Measurements from ENCODE around the gene UBE2N.
"Not testable (repeated sequence)": the region's sequence is repeated elsewhere in the genome, so short reads cannot be mapped to it uniquely, and the experiment has no call there.

The UBE2N gene

DNA sequence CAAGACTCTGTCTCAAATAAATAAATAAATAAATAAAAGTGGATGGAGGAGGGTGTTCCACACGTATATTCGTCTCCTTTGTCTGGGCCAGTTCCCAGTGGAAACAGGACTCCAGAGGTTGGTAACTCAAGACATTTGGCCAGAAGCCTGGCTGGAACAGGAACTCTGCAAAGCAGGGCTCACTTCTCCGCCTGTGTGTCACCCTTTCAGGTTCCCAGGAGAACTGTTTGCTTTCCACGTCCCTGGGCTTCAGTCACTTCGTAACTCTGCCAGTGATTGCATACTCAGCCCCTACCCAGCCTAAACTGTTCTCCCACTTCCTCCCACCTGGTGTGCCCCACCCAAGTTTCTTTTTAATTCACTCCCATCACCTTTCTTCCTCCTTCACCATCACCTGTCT lies 7.0 kb upstream of the UBE2N start:
- no peak overlapping the region for H3K4me3 ChIP-seq (ENCODE audit: low read length)

DNA sequence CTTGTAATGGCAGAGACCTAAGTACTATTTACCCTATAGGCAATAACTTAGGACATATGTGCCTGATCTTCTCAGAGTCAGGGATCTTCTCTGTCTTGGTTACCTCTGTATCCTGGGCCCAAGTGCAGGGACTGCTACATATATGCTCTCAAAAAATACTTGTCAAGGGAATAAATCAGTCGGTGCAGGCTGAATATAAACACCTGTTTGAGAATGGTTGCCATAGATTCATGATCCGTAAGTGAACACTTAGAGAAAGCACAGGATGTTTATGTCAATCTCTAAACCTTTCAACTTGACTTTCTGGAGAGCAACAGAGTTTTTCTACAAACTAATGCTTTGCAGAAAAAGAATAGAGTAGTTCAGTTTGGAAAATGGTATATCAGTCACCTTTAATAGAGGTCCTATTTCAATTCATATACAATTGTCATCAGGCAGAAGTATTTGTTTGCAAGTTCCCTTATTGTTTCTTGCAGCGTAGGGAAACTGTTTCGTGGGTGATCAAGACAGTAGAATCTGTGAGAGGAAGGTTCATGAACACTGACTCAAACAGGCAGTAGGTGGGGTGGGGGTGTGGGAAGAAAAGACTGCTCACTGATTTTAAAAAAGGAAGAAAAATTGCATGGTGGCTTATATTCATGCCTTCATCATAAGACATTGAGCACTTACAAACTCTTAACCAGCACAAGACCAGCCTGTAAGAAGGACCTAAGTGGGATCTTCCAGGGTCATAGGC lies 6.0 kb upstream of the UBE2N start:
- H3K4me3 ChIP-seq (ENCODE audit: low read length), result no peak overlapping the region
- no peak for DNase-seq (ENCODE audit: low read depth, low spot score)

More for the DNA sequence above, 7.0 kb upstream of the UBE2N start:
- no peak for DNase-seq (ENCODE audit: low read depth, low spot score)

DNA sequence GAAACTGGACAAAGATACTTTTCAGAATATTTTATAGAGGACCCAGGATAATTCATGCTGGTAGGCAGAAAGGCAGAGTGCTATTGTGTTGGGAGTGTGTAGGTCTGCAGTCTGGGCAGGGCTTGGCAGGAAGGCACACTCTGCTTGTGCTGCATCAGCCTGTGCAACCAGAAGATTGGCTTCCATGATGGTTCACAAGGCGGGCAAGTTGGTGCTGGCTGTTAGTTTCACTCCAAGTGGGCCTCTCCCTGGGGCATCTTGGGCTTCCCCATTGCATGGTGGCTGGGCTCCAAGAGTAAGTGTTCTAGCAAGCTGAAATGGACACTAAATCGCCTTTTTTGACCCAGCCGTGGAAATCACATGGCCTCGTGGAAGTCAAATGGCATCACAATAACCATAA lies 1.8 kb upstream of the UBE2N start:
- H3K4me3 ChIP-seq (ENCODE audit: low read length), result no peak overlapping the region
- DNase-seq (ENCODE audit: low read depth, low spot score), result no peak

DNA sequence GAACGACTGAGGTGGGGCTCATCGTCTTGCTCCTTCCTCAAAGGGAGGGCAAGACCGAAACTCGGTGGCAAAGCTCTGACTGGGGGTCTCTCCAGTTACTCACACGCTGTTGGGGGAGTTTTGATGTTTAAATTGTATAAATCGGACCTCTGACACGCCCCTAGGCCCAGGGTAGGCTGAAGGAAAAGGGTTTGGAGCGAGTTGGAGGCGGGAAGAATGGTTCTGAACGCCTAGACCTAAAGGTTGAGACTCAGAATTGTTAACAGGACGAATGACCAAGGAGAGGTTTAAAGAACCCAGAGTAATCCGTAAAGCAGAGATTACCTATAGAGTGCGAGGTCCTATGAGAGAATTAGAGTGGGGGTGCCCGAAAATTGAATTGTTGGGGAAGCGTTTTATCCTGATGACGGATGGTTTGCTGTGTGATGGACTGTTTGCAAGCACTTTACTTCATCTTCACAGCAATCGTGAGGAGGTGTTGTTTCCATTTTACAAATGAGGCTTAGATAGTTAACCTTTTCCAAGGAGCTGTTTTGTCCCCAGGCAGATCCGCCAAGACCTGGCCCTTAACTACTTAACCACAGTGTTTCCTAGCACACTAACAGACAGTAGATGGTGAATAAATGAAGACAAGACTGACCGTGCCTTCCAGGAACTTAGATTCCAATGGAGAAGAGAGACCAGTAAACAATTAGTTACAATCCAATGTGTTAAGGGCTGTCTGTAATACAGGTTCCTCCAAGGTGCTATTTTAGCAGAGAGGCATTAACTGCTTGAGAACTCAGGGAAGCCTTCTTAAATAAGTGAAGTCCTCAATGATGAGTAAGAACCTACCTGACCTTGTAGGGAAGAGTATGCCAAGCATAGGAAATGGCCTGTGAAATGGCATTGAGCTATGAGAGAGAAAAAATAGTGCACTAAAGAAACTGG lies 929 bp upstream of the UBE2N start:
- no peak for DNase-seq (ENCODE audit: low read depth, low spot score)

DNA sequence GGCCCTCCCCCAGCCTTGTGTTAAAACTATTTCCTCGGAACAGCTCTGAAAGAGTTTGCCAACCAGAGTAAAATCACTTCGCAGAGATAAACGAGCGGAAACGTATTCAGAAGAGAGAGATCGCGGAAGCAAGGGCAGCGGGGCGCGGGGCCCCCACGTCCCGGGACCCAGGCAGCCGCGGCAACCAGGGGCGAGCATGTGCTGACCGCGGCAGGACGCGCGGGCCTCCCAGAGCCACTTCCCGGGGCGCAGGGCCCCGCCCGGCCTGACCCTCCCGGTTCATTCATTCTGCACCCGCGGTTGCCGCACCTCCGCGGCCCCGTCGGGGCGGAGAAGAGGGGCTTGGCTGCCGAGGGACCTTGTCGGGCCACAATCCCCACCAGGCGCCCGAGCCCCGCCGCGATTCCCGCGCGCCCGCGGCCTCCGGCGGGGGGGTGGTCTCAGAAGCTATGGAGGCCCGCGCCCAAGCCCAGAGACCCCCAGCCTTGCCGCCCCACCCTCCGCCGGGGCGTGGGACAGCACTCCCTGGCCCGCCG lies 598 bp downstream of the UBE2N start:
- DNase-seq (ENCODE audit: low read depth, low spot score), result no peak
- peak overlapping the region; percentile 85 for H3K4me3 ChIP-seq (ENCODE audit: low read length)

More for the DNA sequence above, 929 bp upstream of the UBE2N start:
- H3K4me3 ChIP-seq (ENCODE audit: low read length), result peak overlapping the region; percentile 85

DNA sequence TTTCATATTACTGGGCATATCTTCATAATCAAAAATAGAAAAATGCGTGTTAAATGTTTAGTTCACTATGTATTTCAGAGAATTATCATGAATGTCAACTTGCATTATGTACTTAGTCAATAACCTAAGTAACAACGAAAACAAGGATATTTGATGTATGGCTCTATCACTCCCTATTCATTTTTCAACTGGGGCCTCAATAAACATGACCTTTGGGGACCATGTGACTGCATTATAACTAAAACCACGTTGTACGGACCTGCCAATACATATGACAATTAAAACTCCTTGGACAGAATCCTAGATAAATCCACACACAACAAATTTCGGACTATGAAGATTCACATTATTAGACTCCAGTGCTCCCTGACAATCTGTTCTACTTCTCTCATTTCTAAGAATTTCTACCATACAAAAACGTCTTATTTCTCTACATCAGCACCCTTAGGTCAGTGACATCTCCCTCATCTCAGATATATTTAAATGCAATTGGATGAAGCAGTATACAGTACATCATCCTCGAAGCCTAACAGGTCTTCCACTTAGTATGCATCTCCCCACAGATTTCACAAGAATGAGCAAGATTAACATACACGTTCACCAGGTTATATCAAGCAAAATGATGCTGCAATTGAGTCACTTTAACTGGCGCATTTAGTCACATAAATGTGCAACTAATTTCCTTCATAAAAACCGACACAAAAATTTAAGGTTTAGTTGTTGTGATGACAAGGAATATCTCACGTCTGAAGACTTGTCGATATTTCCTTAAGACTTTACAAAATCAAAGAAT lies 1.5 kb downstream of the UBE2N start:
- peak overlapping the region; percentile 85 for H3K4me3 ChIP-seq (ENCODE audit: low read length)
- no peak for DNase-seq (ENCODE audit: low read depth, low spot score)

DNA sequence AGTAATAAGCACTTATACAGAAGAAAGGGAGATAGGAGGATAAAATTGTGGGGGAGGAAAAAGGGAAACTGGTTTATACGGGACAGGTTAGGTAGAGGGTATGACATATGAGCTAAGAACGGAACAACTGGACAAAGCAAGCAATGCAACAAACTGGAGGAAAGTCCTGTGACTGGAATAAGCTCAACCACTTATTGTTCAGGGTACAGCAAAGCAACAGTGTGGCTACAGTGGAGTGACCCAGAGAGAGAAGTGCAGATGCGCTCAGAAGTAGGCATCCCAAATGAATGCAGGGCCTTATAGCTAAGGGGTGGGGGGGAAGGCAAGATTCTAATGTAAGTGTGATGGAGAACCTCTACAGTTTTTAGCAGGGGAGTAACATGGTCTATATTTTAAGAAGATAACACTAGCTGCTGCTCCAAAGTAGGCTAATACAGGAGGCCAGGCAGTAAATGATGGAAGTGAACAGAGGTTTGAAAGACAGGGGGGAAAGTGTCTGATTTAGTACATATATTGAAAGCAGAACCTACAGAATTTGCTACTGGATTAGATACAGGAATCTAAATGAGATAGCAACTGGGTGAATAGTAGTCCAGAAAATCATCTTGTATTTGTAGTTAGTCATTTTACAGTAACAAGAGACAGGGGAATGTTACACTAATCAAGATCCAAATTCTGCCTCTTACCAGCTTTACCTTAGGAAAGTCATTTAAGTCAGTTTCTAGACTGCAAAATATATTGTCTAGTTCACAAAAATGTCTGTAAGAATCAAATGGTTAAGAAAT lies 3.3 kb downstream of the UBE2N start:
- H3K4me3 ChIP-seq (ENCODE audit: low read length), result no peak overlapping the region
- no peak for DNase-seq (ENCODE audit: low read depth, low spot score)

DNA sequence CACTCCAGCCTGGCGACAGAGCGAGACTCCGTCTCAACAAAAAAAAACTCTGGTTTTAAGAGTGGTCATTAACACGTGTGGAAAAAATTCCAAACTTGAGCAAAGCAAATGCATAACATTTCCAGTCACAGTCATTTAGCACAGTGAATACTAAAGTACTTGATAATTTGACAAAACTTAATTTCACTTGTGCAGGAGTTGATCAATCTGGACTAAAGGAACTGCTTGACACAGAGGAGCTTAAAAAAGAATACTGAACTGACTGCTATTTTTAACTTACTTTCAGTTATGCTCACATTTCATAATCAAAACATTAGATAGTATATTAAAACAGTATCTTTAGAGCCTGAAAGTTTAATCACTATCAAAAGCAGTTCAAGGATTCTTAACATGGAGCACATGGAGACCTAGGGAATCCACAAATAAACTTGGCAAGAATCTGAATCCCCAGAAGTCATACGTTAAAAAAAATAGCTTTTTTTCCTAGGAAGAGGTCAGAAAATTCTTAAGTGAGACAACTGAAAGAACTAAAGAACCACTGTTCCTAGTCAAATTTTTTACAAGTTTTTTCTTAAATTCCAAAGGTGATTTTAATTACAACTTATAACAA lies 7.4 kb downstream of the UBE2N start:
- H3K4me3 ChIP-seq (ENCODE audit: low read length), result no peak overlapping the region
- DNase-seq (ENCODE audit: low read depth, low spot score), result no peak

DNA sequence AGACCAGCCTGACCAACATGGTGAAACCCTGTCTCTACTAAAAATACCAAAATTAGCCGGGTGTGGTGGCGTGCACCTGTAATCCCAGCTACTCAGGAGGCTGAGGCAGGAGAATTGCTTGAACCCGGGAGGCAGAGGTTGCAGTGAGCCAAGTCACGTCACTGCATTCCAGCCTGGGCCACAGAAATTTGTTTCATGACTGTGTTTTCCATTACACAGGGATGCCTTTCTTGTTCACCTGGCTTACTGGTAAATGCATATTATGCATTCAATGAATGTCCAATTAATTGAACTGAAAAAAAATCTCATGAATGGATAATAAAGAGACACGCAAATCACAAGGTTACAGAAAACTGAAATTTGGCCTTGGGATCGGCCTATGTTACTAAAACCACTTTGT lies 9.7 kb downstream of the UBE2N start:
- not testable (repeated sequence) for H3K4me3 ChIP-seq (ENCODE audit: low read length); DNase-seq (ENCODE audit: low read depth, low spot score)

DNA sequence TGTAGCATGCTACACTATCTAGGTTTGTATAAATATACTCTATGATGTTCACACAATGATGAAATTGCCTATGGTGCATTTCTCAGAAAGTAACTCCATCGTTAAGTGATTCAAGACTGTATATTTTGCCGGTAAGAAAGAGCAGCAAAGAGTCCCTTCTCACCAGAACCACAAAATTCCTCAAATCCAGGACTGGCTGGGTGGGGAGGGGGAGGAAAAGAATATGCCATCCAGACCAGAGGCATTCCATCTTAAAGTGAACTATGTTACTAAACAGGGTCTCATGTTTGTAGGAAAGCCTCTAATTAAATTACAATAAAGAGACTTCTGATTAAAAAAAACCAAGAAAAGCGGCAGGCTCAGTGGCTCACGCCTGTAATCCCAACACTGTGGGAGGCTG lies 11.5 kb downstream of the UBE2N start:
- DNase-seq (ENCODE audit: low read depth, low spot score), result no peak
- H3K4me3 ChIP-seq (ENCODE audit: low read length), result no peak overlapping the region

DNA sequence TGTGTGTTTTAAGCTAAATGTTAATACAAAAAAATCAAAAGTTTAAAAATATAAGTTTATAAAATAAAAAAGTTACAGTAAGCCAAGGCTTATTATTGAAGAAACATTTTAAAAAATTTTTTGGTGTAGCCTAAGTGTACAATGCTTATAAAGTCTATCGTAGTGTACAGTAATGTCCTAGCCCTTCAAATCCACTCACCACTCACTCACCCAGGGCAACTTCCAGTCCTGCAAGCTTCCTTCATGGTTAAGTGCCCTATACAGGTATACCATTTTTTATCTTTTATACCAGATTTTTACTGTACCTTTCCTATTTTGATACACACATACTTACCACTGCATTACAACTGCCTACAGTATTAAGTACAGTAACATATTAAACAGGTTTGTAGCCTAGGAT lies 11.9 kb downstream of the UBE2N start:
- DNase-seq (ENCODE audit: low read depth, low spot score), result no peak
- H3K4me3 ChIP-seq (ENCODE audit: low read length), result no peak overlapping the region

DNA sequence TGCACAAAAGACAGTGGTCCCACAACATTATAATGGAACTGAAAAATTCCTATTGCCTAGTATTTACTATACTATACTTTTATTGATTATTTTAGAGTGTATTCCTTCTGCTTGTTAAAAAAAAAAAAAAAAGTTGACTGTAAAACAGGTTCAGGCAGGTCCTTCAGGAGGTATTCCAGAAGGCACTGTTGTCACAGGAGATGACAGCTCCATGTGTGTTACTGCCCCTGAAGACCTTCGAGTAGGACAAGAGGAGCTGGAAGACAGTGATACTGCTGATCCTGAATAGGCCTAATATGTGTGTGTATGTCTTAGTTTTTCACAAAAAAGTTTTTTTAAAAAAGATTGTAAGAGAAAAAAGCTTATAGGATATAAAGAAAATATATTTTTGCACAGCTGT lies 12.3 kb downstream of the UBE2N start:
- no peak for DNase-seq (ENCODE audit: low read depth, low spot score)
- no peak overlapping the region for H3K4me3 ChIP-seq (ENCODE audit: low read length)

DNA sequence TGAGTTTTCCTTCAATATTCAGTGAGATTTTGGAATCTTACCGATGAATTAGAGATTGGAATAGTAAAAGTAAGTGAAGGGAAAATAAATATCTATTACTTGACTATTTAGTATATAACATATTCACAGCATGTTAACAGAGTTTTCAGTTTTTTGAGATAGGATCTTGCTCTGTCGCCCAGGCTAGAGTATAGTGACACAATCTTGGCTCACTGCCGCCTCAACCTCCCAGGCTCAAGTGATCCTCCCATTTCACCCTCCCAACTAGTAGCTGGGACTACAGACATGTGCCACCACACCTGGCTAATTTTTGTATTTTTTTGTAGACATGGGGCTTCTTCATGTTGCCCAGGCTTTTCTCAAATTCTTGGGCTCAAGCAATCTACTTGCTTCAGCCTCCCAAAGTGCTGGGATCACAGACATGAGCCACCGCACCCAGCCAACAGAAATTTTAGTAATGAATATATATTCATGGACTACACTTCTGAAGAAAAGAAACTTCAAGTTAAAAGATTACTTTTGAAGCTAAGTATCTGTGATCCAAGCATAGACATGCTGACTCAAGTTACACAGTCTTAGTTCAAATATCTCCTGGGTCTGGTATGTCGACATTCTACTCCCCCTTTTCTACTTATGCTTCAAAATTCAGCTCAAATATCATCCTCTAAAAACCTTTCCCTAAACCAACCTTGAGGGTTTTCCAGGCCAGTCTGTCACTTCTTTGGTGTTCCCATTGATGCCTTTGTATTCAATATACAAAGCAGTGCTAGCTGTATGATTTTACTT lies 13.8 kb downstream of the UBE2N start:
- DNase-seq (ENCODE audit: low read depth, low spot score), result no peak

DNA sequence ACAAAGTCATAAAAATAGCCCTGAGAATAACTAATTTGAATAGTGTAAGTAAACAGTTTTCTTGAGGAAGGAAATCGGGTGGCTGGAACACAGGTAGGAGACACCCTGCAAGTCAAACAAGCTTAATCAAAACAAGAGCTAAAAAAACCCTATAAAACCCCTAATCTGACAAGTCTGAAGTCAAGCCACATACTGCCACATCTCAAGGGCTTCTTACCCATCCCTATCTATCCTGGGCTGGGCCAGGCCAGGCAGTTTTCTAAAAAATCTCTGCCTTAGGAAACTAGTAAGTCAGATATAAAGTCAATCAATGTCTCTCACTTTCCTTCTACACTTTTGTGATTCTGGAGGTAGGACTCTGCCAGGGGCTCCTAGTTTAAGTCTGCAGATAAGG lies 15.3 kb downstream of the UBE2N start:
- DNase-seq (ENCODE audit: low read depth, low spot score), result no peak
- no peak overlapping the region for H3K4me3 ChIP-seq (ENCODE audit: low read length)

More for the DNA sequence above, 13.8 kb downstream of the UBE2N start:
- no peak overlapping the region for H3K4me3 ChIP-seq (ENCODE audit: low read length)

DNA sequence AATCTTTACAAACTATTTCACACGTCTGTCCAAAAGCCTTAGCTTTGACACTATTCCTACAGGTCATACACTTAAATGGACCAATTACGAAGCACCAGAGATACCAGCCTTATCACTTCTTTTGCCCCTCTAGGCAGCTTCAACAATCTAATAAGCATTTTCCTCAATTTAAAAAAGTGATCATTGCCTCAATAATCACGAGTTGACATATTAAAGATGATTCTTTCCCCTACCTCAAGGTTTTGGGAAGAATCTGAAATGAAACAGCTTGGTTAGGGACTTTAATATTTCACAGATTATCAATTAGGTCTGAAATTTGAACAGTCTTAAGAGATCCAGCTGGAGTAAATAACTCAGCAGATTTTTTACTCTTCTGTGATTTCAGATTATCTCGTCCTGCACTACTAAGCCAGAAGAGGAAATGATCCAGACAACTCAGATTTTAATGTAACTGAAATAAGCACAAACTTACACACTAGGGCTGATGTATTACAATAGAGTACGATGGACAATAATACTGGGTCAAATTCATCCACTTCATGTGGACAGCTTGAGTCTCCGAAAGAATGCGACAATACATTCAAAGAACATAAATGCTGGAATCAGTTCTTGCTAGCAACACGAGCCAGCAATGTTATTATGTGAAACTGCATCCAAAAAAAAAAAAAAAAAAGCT lies 15.9 kb downstream of the UBE2N start:
- DNase-seq (ENCODE audit: low read depth, low spot score), result no peak
- no peak overlapping the region for H3K4me3 ChIP-seq (ENCODE audit: low read length)

DNA sequence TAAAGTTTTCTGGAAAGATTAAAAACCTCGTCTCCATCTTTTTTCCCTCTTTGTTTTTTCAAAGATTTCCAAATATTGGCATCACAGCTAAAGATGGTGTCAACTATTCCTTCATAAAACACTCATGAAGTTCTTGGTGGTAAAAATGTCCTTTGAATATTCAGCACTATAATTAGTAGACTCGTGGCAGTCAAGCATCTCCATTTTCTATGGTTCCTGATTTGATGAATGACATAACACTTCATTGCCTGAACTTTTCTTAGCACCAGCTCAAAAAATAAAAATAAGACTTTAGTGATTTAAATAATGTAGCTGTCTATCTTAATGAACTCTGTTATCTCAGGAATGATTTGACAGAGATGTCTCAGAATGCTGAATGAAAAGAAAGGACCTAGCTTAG lies 19.7 kb downstream of the UBE2N start:
- DNase-seq (ENCODE audit: low read depth, low spot score), result no peak
- no peak overlapping the region for H3K4me3 ChIP-seq (ENCODE audit: low read length)

Measured in Jurkat, Clone E6-1 (cell line).